Measurements from ENCODE around the gene PRDM16.
"Not testable (repeated sequence)": the region's sequence is repeated elsewhere in the genome, so short reads cannot be mapped to it uniquely, and the experiment has no call there.

PRDM16 gene

GRCh38 chr1:3285106-3285740 is 216.2 kb downstream of the PRDM16 start:
- TF ChIP-seq ZFP30 (CRISPR knock-in tag; IDR thresholded peaks at IDR 0.05) = no peak
- no peak for TF ChIP-seq PPARA (CRISPR knock-in tag; IDR thresholded peaks at IDR 0.05; ENCODE audit: borderline replicate concordance)
- no peak for TF ChIP-seq CREB5 (CRISPR knock-in tag; IDR thresholded peaks at IDR 0.05; ENCODE audit: low read depth)
- no peak for TF ChIP-seq CSDC2 (CRISPR knock-in tag; IDR thresholded peaks at IDR 0.05)
- no peak for TF ChIP-seq ISL1 (CRISPR knock-in tag; IDR thresholded peaks at IDR 0.05)
- TF ChIP-seq GLIS3 (CRISPR knock-in tag; IDR thresholded peaks at IDR 0.05) = no peak
- no peak for TF ChIP-seq ZNF565 (CRISPR knock-in tag; conservative IDR thresholded peaks at IDR 0.05; ENCODE audit: low read depth)
- no peak for TF ChIP-seq TSHZ2 (CRISPR knock-in tag; IDR thresholded peaks at IDR 0.05)
- no peak for TF ChIP-seq CSRNP3 (CRISPR knock-in tag; IDR thresholded peaks at IDR 0.05)
- ATAC-seq = no peak

DNA sequence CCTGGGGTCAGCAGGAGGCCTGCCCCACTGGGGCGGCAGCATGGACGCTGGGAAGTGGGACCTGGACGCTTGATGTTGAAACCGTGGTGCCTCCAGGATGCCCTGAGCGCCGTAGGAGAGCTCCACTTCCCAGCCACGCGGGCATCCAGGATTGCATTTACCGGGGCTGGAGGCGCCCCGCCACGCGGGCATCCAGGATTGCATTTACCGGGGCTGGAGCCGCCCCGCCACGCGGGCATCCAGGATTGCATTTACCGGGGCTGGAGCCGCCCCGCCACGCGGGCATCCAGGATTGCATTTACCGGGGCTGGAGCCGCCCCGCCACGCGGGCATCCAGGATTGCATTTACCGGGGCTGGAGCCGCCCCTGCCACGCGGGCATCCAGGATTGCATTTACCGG is 218.1 kb downstream of the PRDM16 start:
- not testable (repeated sequence) for ATAC-seq

GRCh38 chr1:3287656-3288160 is 218.7 kb downstream of the PRDM16 start:
- no peak for ATAC-seq
- no peak for TF ChIP-seq ZNF8 (CRISPR knock-in tag; IDR thresholded peaks at IDR 0.05)
- TF ChIP-seq ZNF70 (CRISPR knock-in tag; IDR thresholded peaks at IDR 0.05) = no peak
- TF ChIP-seq CSRNP3 (CRISPR knock-in tag; IDR thresholded peaks at IDR 0.05) = no peak
- TF ChIP-seq GLIS3 (CRISPR knock-in tag; IDR thresholded peaks at IDR 0.05) = no peak
- TF ChIP-seq TSHZ2 (CRISPR knock-in tag; IDR thresholded peaks at IDR 0.05) = no peak
- no peak for TF ChIP-seq PPARA (CRISPR knock-in tag; IDR thresholded peaks at IDR 0.05; ENCODE audit: borderline replicate concordance)
- no peak for TF ChIP-seq RARB (CRISPR knock-in tag; IDR thresholded peaks at IDR 0.05)
- no peak for TF ChIP-seq OSR1 (CRISPR knock-in tag; IDR thresholded peaks at IDR 0.05)
- no peak for TF ChIP-seq ZFP30 (CRISPR knock-in tag; IDR thresholded peaks at IDR 0.05)
- TF ChIP-seq TCF4 (CRISPR knock-in tag; IDR thresholded peaks at IDR 0.05; ENCODE audit: borderline replicate concordance) = no peak
- TF ChIP-seq SNAI2 (CRISPR knock-in tag; IDR thresholded peaks at IDR 0.05) = no peak
- TF ChIP-seq ESRRG (CRISPR knock-in tag; IDR thresholded peaks at IDR 0.05) = no peak
- no peak for TF ChIP-seq ZC3H10 (CRISPR knock-in tag; IDR thresholded peaks at IDR 0.05)

GRCh38 chr1:3289502-3289901 is 220.5 kb downstream of the PRDM16 start:
- TF ChIP-seq CSRNP3 (CRISPR knock-in tag; IDR thresholded peaks at IDR 0.05) (no peak), ZFP3 (CRISPR knock-in tag; IDR thresholded peaks at IDR 0.05) (no peak), ZNF70 (CRISPR knock-in tag; IDR thresholded peaks at IDR 0.05) (no peak), ARNTL (CRISPR knock-in tag; IDR thresholded peaks at IDR 0.05; ENCODE audit: borderline replicate concordance, low read depth) (no peak), PATZ1 (CRISPR knock-in tag; IDR thresholded peaks at IDR 0.05; ENCODE audit: borderline replicate concordance) (no peak), CREB5 (CRISPR knock-in tag; IDR thresholded peaks at IDR 0.05; ENCODE audit: low read depth) (no peak), GLIS3 (CRISPR knock-in tag; IDR thresholded peaks at IDR 0.05) (no peak), ZC3H10 (CRISPR knock-in tag; IDR thresholded peaks at IDR 0.05) (no peak)
- no peak; the same call in 2 of the 3 replicates for ATAC-seq
